NB4 (cell line): ENCODE results near the gene CBY2.

Source experiments
- DNase-seq: peaks from one replicate; pipeline ENCODE4 v3.0.0; 2010; ENCODE audit warnings: low read depth
- H3K4me3 ChIP-seq: one replicate; pipeline ENCODE4 v1.5.1; 2011; ENCODE audit warnings: mild to moderate bottlenecking, low read depth, low read length, moderate library complexity
- MYC ChIP-seq: IDR thresholded peaks from 2 replicates; pipeline ENCODE4 v1.6.1; 2011; ENCODE audit warnings: low read depth, low read length
- POLR2A ChIP-seq: IDR thresholded peaks from 2 replicates; pipeline ENCODE4 v1.6.1; 2011; ENCODE audit warnings: mild to moderate bottlenecking; ENCODE audit not compliant: insufficient read length; ENCODE audit errors: extremely low read depth
- TF ChIP-seq, protein P1 (sequence below): IDR thresholded peaks from one replicate; pipeline ENCODE4 v1.5.1; 2012; ENCODE audit warnings: low read depth, low read length
- TF ChIP-seq, protein P2 (sequence below): IDR thresholded peaks from 2 replicates; pipeline ENCODE4 v1.6.1; 2011; ENCODE audit warnings: low read depth, low read length

CBY2 gene

DNA sequence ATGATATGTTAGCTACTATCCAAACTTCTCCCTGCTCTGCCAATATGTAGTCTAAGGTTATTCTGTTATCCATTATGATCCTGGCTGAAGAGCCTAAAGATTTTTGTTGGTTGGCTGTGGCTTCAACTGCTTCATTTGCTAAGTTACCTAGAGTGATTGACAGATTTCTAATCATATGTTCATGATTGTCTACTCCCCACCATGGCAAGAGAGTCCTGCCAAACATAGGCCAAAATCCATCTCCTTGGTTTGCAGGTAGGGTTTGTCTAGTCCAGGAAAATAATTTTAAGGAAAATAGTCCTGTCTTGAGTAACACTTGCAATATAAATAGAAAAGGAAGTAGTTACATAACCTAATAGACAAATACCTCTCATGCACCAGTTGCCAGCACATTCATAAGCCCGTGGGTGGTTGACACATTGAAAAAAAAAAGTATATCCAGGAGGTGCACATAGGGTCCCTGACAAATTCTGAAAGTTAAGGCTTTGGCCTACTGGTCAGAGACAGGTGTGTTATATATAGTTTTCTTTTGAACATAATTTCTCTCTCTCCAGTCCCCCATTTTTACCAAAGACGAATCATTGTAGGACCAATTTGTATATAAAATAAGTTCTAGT is 5.4 kb upstream of the CBY2 start:
- TF ChIP-seq, protein P1, sequence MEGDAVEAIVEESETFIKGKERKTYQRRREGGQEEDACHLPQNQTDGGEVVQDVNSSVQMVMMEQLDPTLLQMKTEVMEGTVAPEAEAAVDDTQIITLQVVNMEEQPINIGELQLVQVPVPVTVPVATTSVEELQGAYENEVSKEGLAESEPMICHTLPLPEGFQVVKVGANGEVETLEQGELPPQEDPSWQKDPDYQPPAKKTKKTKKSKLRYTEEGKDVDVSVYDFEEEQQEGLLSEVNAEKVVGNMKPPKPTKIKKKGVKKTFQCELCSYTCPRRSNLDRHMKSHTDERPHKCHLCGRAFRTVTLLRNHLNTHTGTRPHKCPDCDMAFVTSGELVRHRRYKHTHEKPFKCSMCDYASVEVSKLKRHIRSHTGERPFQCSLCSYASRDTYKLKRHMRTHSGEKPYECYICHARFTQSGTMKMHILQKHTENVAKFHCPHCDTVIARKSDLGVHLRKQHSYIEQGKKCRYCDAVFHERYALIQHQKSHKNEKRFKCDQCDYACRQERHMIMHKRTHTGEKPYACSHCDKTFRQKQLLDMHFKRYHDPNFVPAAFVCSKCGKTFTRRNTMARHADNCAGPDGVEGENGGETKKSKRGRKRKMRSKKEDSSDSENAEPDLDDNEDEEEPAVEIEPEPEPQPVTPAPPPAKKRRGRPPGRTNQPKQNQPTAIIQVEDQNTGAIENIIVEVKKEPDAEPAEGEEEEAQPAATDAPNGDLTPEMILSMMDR: no peak
- no peak for TF ChIP-seq MYC
- no peak for TF ChIP-seq POLR2A
- TF ChIP-seq, protein P2, sequence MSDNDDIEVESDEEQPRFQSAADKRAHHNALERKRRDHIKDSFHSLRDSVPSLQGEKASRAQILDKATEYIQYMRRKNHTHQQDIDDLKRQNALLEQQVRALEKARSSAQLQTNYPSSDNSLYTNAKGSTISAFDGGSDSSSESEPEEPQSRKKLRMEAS: no peak
- H3K4me3 ChIP-seq: no peak overlapping the region
- DNase-seq: peak; percentile 42

DNA sequence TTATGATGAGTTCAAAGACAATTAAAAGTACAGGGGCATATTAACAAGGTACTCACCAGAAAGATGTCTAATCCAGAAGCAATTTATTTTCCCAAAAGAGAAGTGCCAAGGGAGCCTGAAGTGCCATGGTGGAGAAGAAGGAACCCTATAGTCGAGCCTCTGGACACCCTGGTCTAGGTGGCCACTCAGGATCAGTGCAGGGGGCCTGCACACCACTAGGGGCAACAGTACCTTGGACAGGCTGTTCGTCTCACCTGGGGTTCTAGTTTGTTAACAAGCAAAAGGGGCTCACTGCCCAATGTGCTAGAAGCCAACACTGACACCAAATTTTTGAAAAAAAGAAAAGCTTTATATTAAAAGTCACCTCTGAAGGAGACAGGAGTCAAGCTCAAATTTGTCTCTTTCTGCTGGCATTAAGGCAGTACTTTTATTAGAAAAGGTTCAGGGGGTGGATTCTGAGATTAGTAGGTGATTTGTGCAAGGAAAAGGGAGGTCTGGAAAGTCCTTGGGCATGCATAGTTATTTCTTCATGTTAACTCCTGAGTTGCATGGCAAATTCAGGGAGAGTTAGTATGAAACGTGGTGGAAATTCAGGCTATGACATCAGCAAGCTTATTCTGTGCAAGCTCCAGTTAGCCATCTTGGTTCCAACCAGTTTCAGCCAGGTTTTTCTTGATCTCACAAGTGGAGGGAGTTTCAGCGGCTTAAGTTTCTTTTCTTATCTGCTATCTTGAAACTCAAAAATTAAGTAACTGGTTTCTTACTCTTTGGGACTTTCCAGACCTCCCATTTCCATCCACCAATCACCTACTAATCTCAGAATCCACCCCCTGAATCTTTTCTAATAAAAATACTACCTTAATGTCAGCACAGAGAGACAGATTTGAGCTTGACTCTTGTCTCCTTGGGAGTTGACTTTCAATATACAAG is 884 bp upstream of the CBY2 start:
- DNase-seq: no peak
- H3K4me3 ChIP-seq: no peak overlapping the region
- TF ChIP-seq POLR2A: no peak
- TF ChIP-seq, protein P2: no peak
- TF ChIP-seq, protein P1: peak; percentile 19
- TF ChIP-seq MYC: no peak

DNA sequence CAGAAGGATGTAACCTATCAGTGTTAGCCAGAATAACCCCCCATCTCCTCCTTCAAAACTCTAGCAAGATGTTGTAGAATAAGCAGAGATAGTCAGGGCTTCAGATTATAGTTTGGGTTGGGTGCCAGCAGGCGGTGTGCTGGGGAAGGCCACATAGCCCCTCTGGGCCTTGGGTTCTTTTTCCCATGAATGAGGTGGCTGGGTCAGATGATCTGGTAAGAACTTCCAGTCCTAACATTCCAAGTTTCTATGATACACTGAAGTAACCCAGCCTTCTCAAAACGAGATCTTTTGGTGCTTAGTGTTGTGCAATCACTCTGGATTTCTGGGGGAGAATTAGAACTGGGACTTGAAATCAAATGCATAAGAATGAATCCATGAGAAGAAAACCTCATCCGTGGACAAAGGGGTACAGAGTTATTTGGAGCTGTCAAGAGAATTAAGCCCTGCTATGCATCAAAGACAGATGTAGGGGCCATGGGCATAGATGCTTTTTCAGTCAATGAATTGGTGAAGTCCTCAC is 810 bp downstream of the CBY2 start:
- TF ChIP-seq POLR2A: no peak
- no peak for TF ChIP-seq MYC
- TF ChIP-seq, protein P1: no peak
- TF ChIP-seq, protein P2: no peak
- no peak overlapping the region for H3K4me3 ChIP-seq
- DNase-seq: no peak

DNA sequence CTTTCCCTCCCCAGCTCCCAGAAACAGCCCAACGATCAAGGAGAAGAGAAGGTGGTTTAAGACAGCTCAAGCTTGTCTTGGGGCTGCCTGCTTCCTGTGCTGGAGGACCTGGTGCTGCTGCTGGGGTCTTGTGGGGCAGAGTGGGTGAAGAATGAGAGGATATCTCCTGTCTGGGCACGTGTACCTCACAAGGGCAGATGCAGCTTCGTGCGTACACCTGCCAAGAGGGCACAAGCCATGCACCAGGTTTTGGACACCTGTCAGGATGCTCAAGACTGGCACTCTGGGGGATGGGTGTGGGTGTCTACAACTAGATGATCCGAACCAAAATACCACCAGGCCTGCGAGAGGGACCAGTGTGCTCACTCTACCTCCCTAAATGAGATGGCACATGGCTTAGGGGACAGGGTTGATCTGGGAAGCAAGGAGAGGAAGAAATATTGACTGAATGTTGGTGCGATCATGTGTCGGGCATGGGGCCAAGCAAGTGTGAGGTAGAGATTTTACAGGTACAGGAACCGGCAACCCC is 2.2 kb downstream of the CBY2 start:
- H3K4me3 ChIP-seq: no peak overlapping the region
- DNase-seq: no peak
- TF ChIP-seq, protein P2: no peak
- TF ChIP-seq, protein P1: no peak
- TF ChIP-seq POLR2A (no peak), MYC (no peak)

DNA sequence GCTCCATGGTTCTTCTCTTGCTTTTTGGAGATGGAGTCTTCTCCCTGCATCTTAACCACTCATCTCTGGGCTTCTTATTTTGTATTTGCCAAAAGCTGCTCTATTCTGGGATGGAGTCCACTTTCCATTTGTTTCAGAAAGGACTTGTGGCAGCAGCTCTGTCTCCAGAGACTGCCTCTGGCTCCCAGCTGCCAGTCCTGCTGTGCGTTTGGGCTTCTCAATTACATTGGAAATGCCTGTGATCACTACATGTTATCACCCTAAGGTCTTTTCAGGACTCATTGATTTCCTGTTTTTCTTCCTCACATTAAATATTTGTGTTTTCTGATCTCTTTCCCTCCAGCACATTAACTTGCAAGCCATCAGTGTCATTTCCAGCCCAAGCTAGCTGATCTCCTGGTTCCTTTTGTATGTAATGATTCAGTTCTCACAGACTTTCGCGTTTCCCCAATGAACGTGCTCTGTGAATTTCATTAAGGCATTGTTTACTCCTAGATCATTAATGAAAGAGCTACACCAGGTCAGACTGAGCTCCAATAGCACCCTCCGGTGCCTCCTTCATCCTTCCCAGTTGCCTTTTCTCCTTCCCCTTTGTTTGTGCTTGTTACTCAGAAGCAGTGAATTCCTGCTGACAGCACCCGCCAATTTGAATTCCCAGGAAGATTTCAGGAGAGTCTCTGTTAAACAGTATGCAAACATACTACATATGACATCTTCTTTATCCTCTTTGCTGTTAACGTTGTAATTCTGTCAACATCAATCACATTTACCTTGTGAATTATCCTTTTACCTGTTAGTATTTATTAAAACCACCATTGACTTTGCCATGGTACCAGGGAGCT is 3.0 kb downstream of the CBY2 start:
- no peak for TF ChIP-seq MYC
- TF ChIP-seq POLR2A: no peak
- TF ChIP-seq, protein P1: no peak
- TF ChIP-seq, protein P2: no peak
- no peak overlapping the region for H3K4me3 ChIP-seq
- no peak for DNase-seq
